GM06990 (cell line): ENCODE results near the gene MBD6.
"Not testable (repeated sequence)": the region's sequence is repeated elsewhere in the genome, so short reads cannot be mapped to it uniquely, and the experiment has no call there.

ENCODE experiments used
- DNase-seq: peaks from one replicate; pipeline ENCODE4 v3.0.0-alpha.2; 2011; ENCODE audit not compliant: insufficient read length; ENCODE audit errors: extremely low read depth
- H3K27me3 ChIP-seq: replicated peaks from 2 replicates; pipeline ENCODE4 v1.6.0; 2011; ENCODE audit warnings: low read length; ENCODE audit not compliant: control insufficient read depth, insufficient read depth
- H3K36me3 ChIP-seq: 2 replicates; pipeline ENCODE4 v1.5.1; 2011; ENCODE audit warnings: low read length; ENCODE audit not compliant: control insufficient read depth, insufficient read depth
- H3K4me3 ChIP-seq: replicated peaks from 2 replicates; pipeline ENCODE4 v1.5.1; 2011; ENCODE audit warnings: low read depth, mild to moderate bottlenecking, control low read depth, low read length
- CTCF ChIP-seq: IDR thresholded peaks from 2 replicates; pipeline ENCODE4 v1.5.1; 2011; ENCODE audit warnings: low read length, control low read depth, mild to moderate bottlenecking, inconsistent platforms; ENCODE audit not compliant: insufficient read depth, poor library complexity, severe bottlenecking

The MBD6 gene

GRCh38 chr12:57487597-57488401 is 34.8 kb upstream of the MBD6 start, which contains the start of gene MARS1:
Gene MARS1 (plus strand): TSS chr12:57488068. CDS start chr12:57488091, 23 bp downstream.
- peak within 1 kb of the TSS; percentile 99 for H3K4me3 ChIP-seq
- peak; percentile 46 for TF ChIP-seq CTCF
- peaks cover 18% of the 10 kb centered on the region for H3K36me3 ChIP-seq
- no peaks in the 10 kb centered on the region for H3K27me3 ChIP-seq
- peak; percentile 90 for DNase-seq

- H3K27me3 ChIP-seq = no peaks in the 10 kb centered on the region
- H3K36me3 ChIP-seq = peaks cover 20% of the 10 kb centered on the region
- peak overlapping the region; percentile 99 for H3K4me3 ChIP-seq
- DNase-seq = no peak
- no peak for TF ChIP-seq CTCF
These were observed 34.0 kb upstream of the MBD6 start for GRCh38 chr12:57488402-57489156.

GRCh38 chr12:57489157-57489641 is 33.4 kb upstream of the MBD6 start:
- H3K27me3 ChIP-seq = no peaks in the 10 kb centered on the region
- TF ChIP-seq CTCF = no peak
- H3K4me3 ChIP-seq = peak overlapping the region; percentile 99
- H3K36me3 ChIP-seq = peaks cover 20% of the 10 kb centered on the region
- no peak for DNase-seq

GRCh38 chr12:57490126-57490525 is 32.5 kb upstream of the MBD6 start:
- no peak for TF ChIP-seq CTCF
- no peaks in the 10 kb centered on the region for H3K27me3 ChIP-seq
- no peak overlapping the region for H3K4me3 ChIP-seq
- peaks cover 20% of the 10 kb centered on the region for H3K36me3 ChIP-seq
- DNase-seq = no peak

- TF ChIP-seq CTCF = no peak
- Histone ChIP-seq H3K27me3 (no peaks in the 10 kb centered on the region), H3K36me3 (peaks cover 20% of the 10 kb centered on the region), H3K4me3 (no peak overlapping the region)
- DNase-seq = no peak
These were observed 31.0 kb upstream of the MBD6 start for GRCh38 chr12:57491393-57492280.

- peaks cover 25% of the 10 kb centered on the region for H3K36me3 ChIP-seq
- not testable (repeated sequence) for DNase-seq, H3K27me3 ChIP-seq, H3K4me3 ChIP-seq
These were observed 27.4 kb upstream of the MBD6 start for GRCh38 chr12:57495051-57495701.
